ENCODE results near the gene TESMIN. TPM values are rescaled to one million over a fixed set of nuclear protein-coding genes. Genes with fewer than 3 reads are reported as not detected.

Gene TESMIN
- polyA plus RNA-seq, 1 donor (not counting 4 experiments of a cell fraction or from before 2014, with no cell fraction given), result 4.0 TPM

GRCh38 chr11:68756171-68756766, 4.9 kb upstream of the TESMIN start:
- Histone ChIP-seq H3K9me1 (ENCODE audit: control insufficient read depth, extremely low read depth, insufficient read depth, low read length) (no peaks in the 10 kb centered on the region), H3K4me1 (ENCODE audit: control insufficient read depth, extremely low read depth, insufficient read depth, low read length) (no peaks in the 10 kb centered on the region), H2AFZ (ENCODE audit: control insufficient read depth, low read length) (no peak overlapping the region), H3K9me3 (ENCODE audit: control insufficient read depth, low read depth, low read length) (no peaks in the 10 kb centered on the region), H4K20me1 (ENCODE audit: control insufficient read depth, extremely low read depth, insufficient read depth, low read length) (no peaks in the 10 kb centered on the region), H3K36me3 (ENCODE audit: control insufficient read depth in 2 of 2, extremely low read depth in 1 of 2, insufficient read depth in 2 of 2, low read length in 2 of 2) (peaks cover 4 to 7% of the 10 kb centered on the region in 2 experiments), H3K27ac (ENCODE audit: control insufficient read depth, insufficient read depth, low read length) (no peak overlapping the region), H3K9ac (ENCODE audit: control insufficient read depth, extremely low read depth, insufficient read depth, low read length) (no peak overlapping the region), H3K4me3 (ENCODE audit: control insufficient read depth in 2 of 3, extremely low read depth in 1 of 3, insufficient read depth in 2 of 3, low read depth in 1 of 3, low read length in 3 of 3) (no peak overlapping the region), H3K4me2 (ENCODE audit: control insufficient read depth, extremely low read depth, insufficient read depth, low read depth, low read length) (no peak overlapping the region), H3K27me3 (ENCODE audit: control insufficient read depth, extremely low read depth, insufficient read depth, low read length) (no peaks in the 10 kb centered on the region), H3K79me2 (ENCODE audit: control insufficient read depth, insufficient read depth, low read length) (no peaks in the 10 kb centered on the region)
- FAIRE-seq (no peak), DNase-seq (ENCODE audit: low read depth, low spot score) (no peak)
- dilution Hi-C loops (cut with MboI; ENCODE audit: extremely low pct_ligation_motif_present, low sequenced_read_pairs), result no loop called here
- no peak for TF ChIP-seq EZH2 (IDR thresholded peaks at IDR 0.05; ENCODE audit: low read length)
- no peak for TF ChIP-seq CTCF (optimal IDR thresholded peaks at IDR 0.05 in 1 of 3, IDR thresholded peaks at IDR 0.05 in 1 of 3, conservative IDR thresholded peaks at IDR 0.05 in 1 of 3; ENCODE audit: extremely low read depth in 1 of 3, insufficient read depth in 2 of 3, low read length in 3 of 3)

- DNase-seq (ENCODE audit: low read depth, low spot score) (no peak), FAIRE-seq (no peak)
- Histone ChIP-seq H3K9ac (ENCODE audit: control insufficient read depth, extremely low read depth, insufficient read depth, low read length) (no peak overlapping the region), H3K79me2 (ENCODE audit: control insufficient read depth, insufficient read depth, low read length) (no peaks in the 10 kb centered on the region), H3K27ac (ENCODE audit: control insufficient read depth, insufficient read depth, low read length) (no peak overlapping the region), H3K9me1 (ENCODE audit: control insufficient read depth, extremely low read depth, insufficient read depth, low read length) (no peaks in the 10 kb centered on the region), H3K4me3 (ENCODE audit: control insufficient read depth in 2 of 3, extremely low read depth in 1 of 3, insufficient read depth in 2 of 3, low read depth in 1 of 3, low read length in 3 of 3) (no peak overlapping the region), H3K9me3 (ENCODE audit: control insufficient read depth, low read depth, low read length) (no peaks in the 10 kb centered on the region), H3K4me1 (ENCODE audit: control insufficient read depth, extremely low read depth, insufficient read depth, low read length) (no peaks in the 10 kb centered on the region), H4K20me1 (ENCODE audit: control insufficient read depth, extremely low read depth, insufficient read depth, low read length) (no peaks in the 10 kb centered on the region), H3K27me3 (ENCODE audit: control insufficient read depth, extremely low read depth, insufficient read depth, low read length) (no peaks in the 10 kb centered on the region), H3K36me3 (ENCODE audit: control insufficient read depth in 2 of 2, extremely low read depth in 1 of 2, insufficient read depth in 2 of 2, low read length in 2 of 2) (peaks cover 2 to 4% of the 10 kb centered on the region in 2 experiments), H3K4me2 (ENCODE audit: control insufficient read depth, extremely low read depth, insufficient read depth, low read depth, low read length) (no peak overlapping the region), H2AFZ (ENCODE audit: control insufficient read depth, low read length) (no peak overlapping the region)
- dilution Hi-C loops (cut with MboI; ENCODE audit: extremely low pct_ligation_motif_present, low sequenced_read_pairs), result no loop called here
- TF ChIP-seq EZH2 (IDR thresholded peaks at IDR 0.05; ENCODE audit: low read length) (no peak), CTCF (optimal IDR thresholded peaks at IDR 0.05 in 1 of 3, IDR thresholded peaks at IDR 0.05 in 1 of 3, conservative IDR thresholded peaks at IDR 0.05 in 1 of 3; ENCODE audit: extremely low read depth in 1 of 3, insufficient read depth in 2 of 3, low read length in 3 of 3) (no peak)
These were observed 2.0 kb upstream of the TESMIN start for GRCh38 chr11:68753300-68753699.
